Measurements from ENCODE around the gene MAP7D3.

Gene MAP7D3

DNA sequence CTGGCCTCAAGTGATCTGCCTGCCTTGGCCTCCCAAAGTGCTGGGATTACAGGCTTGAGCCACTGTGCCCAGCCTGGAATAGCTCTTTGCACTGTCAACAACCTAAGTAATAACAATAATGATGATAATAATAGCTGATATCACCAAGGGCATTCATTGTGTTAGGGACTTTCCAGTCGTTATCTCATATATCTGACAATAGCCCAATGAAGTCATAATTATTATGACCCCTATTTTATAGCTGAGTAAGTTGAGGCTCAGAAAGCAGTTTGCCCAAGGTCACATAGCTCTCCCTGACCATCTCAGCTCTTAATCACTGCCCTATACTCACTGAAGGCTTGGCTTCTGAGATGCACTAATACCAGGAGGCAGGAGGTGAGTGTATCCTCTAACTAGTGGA, 18.7 kb upstream of the MAP7D3 start:
- ATAC-seq: no peak
- TF ChIP-seq, protein P1, sequence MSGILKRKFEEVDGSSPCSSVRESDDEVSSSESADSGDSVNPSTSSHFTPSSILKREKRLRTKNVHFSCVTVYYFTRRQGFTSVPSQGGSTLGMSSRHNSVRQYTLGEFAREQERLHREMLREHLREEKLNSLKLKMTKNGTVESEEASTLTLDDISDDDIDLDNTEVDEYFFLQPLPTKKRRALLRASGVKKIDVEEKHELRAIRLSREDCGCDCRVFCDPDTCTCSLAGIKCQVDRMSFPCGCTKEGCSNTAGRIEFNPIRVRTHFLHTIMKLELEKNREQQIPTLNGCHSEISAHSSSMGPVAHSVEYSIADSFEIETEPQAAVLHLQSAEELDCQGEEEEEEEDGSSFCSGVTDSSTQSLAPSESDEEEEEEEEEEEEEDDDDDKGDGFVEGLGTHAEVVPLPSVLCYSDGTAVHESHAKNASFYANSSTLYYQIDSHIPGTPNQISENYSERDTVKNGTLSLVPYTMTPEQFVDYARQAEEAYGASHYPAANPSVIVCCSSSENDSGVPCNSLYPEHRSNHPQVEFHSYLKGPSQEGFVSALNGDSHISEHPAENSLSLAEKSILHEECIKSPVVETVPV (CRISPR knock-in tag; IDR thresholded peaks at IDR 0.05): no peak
- no peak for TF ChIP-seq ESRRG (CRISPR knock-in tag; IDR thresholded peaks at IDR 0.05)
- TF ChIP-seq CSDC2 (CRISPR knock-in tag; IDR thresholded peaks at IDR 0.05): no peak
- no peak for TF ChIP-seq PPARA (CRISPR knock-in tag; IDR thresholded peaks at IDR 0.05; ENCODE audit: borderline replicate concordance)
- no peak for TF ChIP-seq ZFP30 (CRISPR knock-in tag; IDR thresholded peaks at IDR 0.05)
- no peak for TF ChIP-seq ZNF8 (CRISPR knock-in tag; IDR thresholded peaks at IDR 0.05)
- TF ChIP-seq RARB (CRISPR knock-in tag; IDR thresholded peaks at IDR 0.05): no peak
- TF ChIP-seq, protein P2, sequence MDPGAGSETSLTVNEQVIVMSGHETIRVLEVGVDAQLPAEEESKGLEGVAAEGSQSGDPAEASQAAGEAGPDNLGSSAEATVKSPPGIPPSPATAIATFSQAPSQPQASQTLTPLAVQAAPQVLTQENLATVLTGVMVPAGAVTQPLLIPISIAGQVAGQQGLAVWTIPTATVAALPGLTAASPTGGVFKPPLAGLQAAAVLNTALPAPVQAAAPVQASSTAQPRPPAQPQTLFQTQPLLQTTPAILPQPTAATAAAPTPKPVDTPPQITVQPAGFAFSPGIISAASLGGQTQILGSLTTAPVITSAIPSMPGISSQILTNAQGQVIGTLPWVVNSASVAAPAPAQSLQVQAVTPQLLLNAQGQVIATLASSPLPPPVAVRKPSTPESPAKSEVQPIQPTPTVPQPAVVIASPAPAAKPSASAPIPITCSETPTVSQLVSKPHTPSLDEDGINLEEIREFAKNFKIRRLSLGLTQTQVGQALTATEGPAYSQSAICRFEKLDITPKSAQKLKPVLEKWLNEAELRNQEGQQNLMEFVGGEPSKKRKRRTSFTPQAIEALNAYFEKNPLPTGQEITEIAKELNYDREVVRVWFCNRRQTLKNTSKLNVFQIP (CRISPR knock-in tag; IDR thresholded peaks at IDR 0.05; ENCODE audit: borderline replicate concordance, low read depth): no peak
- no peak for TF ChIP-seq TCF4 (CRISPR knock-in tag; IDR thresholded peaks at IDR 0.05; ENCODE audit: borderline replicate concordance)
- TF ChIP-seq CREB5 (CRISPR knock-in tag; IDR thresholded peaks at IDR 0.05; ENCODE audit: low read depth): no peak
- TF ChIP-seq TOX (CRISPR knock-in tag; IDR thresholded peaks at IDR 0.05; ENCODE audit: borderline replicate concordance): no peak
- TF ChIP-seq ZC3H10 (CRISPR knock-in tag; IDR thresholded peaks at IDR 0.05): no peak
- no peak for TF ChIP-seq ZNF565 (CRISPR knock-in tag; conservative IDR thresholded peaks at IDR 0.05; ENCODE audit: low read depth)
- no peak for TF ChIP-seq GLIS3 (CRISPR knock-in tag; IDR thresholded peaks at IDR 0.05)
- TF ChIP-seq PATZ1 (CRISPR knock-in tag; IDR thresholded peaks at IDR 0.05; ENCODE audit: borderline replicate concordance): no peak
- TF ChIP-seq ZFP3 (CRISPR knock-in tag; IDR thresholded peaks at IDR 0.05): no peak
- TF ChIP-seq OSR1 (CRISPR knock-in tag; IDR thresholded peaks at IDR 0.05): no peak
- no peak for TF ChIP-seq SNAI2 (CRISPR knock-in tag; IDR thresholded peaks at IDR 0.05)
- TF ChIP-seq BACH2 (CRISPR knock-in tag; IDR thresholded peaks at IDR 0.05; ENCODE audit: borderline replicate concordance): no peak
- no peak for TF ChIP-seq ARNTL (CRISPR knock-in tag; IDR thresholded peaks at IDR 0.05; ENCODE audit: borderline replicate concordance, low read depth)

DNA sequence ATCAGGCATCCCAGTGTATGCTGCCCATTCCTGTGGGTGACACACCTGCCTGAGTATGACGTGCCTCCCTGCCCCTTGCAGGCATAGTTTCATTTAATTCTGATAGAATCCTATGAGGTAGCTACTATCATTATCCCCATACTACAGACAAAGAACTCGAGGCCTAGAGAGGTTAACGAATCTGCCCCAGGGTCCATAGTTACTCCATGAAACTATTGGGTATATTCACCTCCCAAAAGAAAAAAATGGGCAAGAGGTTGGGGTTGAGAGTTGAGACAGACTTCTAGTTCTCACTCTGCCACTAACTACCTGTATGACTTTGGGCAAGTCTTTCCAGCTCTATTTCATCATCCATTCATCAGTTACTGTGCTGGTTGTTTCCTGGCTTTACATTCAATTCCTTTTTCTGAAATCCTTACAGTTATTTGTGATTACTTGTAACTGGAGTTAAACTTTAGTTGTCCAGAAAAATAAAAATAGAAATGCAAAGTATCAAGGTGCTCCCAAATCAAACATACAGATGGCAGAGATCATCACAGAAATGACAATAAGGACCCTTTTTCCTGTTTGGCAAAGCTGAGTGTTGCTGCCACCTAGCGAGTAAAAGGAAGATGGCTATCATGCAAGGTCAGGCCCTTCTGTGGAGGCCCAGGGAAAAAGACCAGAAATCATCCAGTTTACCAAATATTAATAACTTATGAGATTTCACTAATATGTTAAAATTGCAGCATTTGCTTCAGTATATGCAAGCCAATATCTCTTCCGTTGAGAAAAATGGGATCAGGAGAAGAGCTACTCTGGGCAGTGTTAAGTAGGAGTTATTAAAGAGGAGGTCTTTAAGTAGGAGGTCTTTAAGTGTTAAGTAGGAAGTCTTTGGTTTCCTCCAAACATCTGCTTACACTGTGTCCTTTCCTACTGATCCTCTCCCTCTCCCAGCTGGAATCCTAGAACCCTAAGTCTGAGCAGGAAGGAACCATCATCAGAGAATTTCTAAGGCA, 17.1 kb upstream of the MAP7D3 start:
- peak; percentile 90 for ATAC-seq
- TF ChIP-seq ZFP30 (CRISPR knock-in tag; IDR thresholded peaks at IDR 0.05) (no peak), ZFP3 (CRISPR knock-in tag; IDR thresholded peaks at IDR 0.05) (no peak), PATZ1 (CRISPR knock-in tag; IDR thresholded peaks at IDR 0.05; ENCODE audit: borderline replicate concordance) (no peak)

DNA sequence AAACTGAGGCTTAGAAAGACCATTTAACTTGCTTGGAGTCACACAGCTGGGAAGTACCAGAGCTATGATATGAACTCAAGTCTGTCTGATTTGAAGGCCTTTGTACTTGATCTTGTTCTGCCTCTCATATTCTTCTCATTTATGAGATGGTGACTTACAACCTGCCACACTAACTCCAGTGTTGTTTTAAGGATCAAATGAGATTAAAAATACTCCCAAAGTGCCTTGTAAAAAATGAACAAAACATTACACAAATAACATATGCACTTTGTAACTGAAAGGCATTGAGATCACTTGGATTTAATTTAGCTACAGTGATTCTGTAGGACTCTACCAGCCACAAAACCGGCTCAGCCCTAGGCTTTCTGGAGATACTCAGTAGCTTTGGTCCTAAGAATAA, 15.6 kb upstream of the MAP7D3 start:
- ATAC-seq: no peak
- TF ChIP-seq BACH2 (CRISPR knock-in tag; IDR thresholded peaks at IDR 0.05; ENCODE audit: borderline replicate concordance): no peak
- no peak for TF ChIP-seq ARNTL (CRISPR knock-in tag; IDR thresholded peaks at IDR 0.05; ENCODE audit: borderline replicate concordance, low read depth)
- TF ChIP-seq ZNF565 (CRISPR knock-in tag; conservative IDR thresholded peaks at IDR 0.05; ENCODE audit: low read depth): no peak
- TF ChIP-seq TOX (CRISPR knock-in tag; IDR thresholded peaks at IDR 0.05; ENCODE audit: borderline replicate concordance): no peak
- TF ChIP-seq TSHZ2 (CRISPR knock-in tag; IDR thresholded peaks at IDR 0.05): no peak
- TF ChIP-seq ZNF8 (CRISPR knock-in tag; IDR thresholded peaks at IDR 0.05): no peak
- TF ChIP-seq ZNF70 (CRISPR knock-in tag; IDR thresholded peaks at IDR 0.05): no peak
- no peak for TF ChIP-seq CREB5 (CRISPR knock-in tag; IDR thresholded peaks at IDR 0.05; ENCODE audit: low read depth)
- TF ChIP-seq GLIS3 (CRISPR knock-in tag; IDR thresholded peaks at IDR 0.05): no peak

Data from SK-N-SH treated with all-trans-retinoic acid at 6 μM for 48 hours (cell line).